ENCODE data around the gene NSMF. TPM values are rescaled to one million over a fixed set of nuclear protein-coding genes. Genes with fewer than 3 reads are reported as not detected.

NSMF gene
- total RNA-seq, 2 donors from 2014 or later: 42.4 to 128 TPM

- WGBS: 63% methylated on average over 31 of the region's 36 CpGs
- intact Hi-C loops (cut with DNase I): no loop called here
- TF ChIP-seq POLR2AphosphoS5 (IDR thresholded peaks at IDR 0.05) (no peak), CTCF (IDR thresholded peaks at IDR 0.05) (no peak), POLR2A (IDR thresholded peaks at IDR 0.05) (no peak)
- H3K27ac ChIP-seq: no peak overlapping the region
- no peaks in the 10 kb centered on the region for H3K9me3 ChIP-seq
- H3K4me3 ChIP-seq: no peak overlapping the region
- peaks cover 4% of the 10 kb centered on the region for H3K4me1 ChIP-seq (replicated peaks)
- H3K36me3 ChIP-seq: no peaks in the 10 kb centered on the region
- H3K27me3 ChIP-seq (replicated peaks; ENCODE audit: insufficient read depth): no peaks in the 10 kb centered on the region
- DNase-seq (ENCODE audit: low spot score): no peak
These were observed 20.1 kb upstream of the NSMF start for GRCh38 chr9:137478962-137479861.

GRCh38 chr9:137478613-137478961 lies 19.5 kb upstream of the NSMF start:
- Histone ChIP-seq H3K27me3 (replicated peaks; ENCODE audit: insufficient read depth) (no peaks in the 10 kb centered on the region), H3K9me3 (no peaks in the 10 kb centered on the region), H3K4me1 (replicated peaks) (peaks cover 4% of the 10 kb centered on the region), H3K27ac (no peak overlapping the region), H3K36me3 (no peaks in the 10 kb centered on the region), H3K4me3 (no peak overlapping the region)
- TF ChIP-seq CTCF (IDR thresholded peaks at IDR 0.05) (no peak), POLR2AphosphoS5 (IDR thresholded peaks at IDR 0.05) (no peak), POLR2A (IDR thresholded peaks at IDR 0.05) (no peak)
- WGBS: 63% methylated on average over 5 of the region's 11 CpGs
- no peak for DNase-seq (ENCODE audit: low spot score)
- intact Hi-C loops (cut with DNase I): no loop called here

- no peaks in the 10 kb centered on the region for H3K9me3 ChIP-seq
- no peak for DNase-seq (ENCODE audit: low spot score)
- peaks cover 4% of the 10 kb centered on the region for H3K4me1 ChIP-seq (replicated peaks)
- H3K36me3 ChIP-seq: no peaks in the 10 kb centered on the region
- no peaks in the 10 kb centered on the region for H3K27me3 ChIP-seq (replicated peaks; ENCODE audit: insufficient read depth)
- WGBS: 91% methylated on average over 23 of the region's 29 CpGs
- TF ChIP-seq POLR2AphosphoS5 (IDR thresholded peaks at IDR 0.05) (no peak), POLR2A (IDR thresholded peaks at IDR 0.05) (no peak), CTCF (IDR thresholded peaks at IDR 0.05) (no peak)
- intact Hi-C loops (cut with DNase I): no loop called here
- H3K27ac ChIP-seq: no peak overlapping the region
- no peak overlapping the region for H3K4me3 ChIP-seq
These were observed 18.9 kb upstream of the NSMF start for GRCh38 chr9:137477778-137478612.

GRCh38 chr9:137476856-137477255 lies 17.7 kb upstream of the NSMF start:
- WGBS: 88% methylated on average over 11 of the region's 11 CpGs
- Histone ChIP-seq H3K27ac (no peak overlapping the region), H3K4me3 (no peak overlapping the region), H3K9me3 (no peaks in the 10 kb centered on the region), H3K4me1 (replicated peaks) (no peaks in the 10 kb centered on the region), H3K36me3 (no peaks in the 10 kb centered on the region), H3K27me3 (replicated peaks; ENCODE audit: insufficient read depth) (no peaks in the 10 kb centered on the region)
- intact Hi-C loops (cut with DNase I): no loop called here
- TF ChIP-seq POLR2A (IDR thresholded peaks at IDR 0.05): no peak
- no peak for TF ChIP-seq POLR2AphosphoS5 (IDR thresholded peaks at IDR 0.05)
- no peak for TF ChIP-seq CTCF (IDR thresholded peaks at IDR 0.05)
- no peak for DNase-seq (ENCODE audit: low spot score)
